NCI-H2029 treated with DMSO at 0.1 percent for 48 hours (cell line): ENCODE measurements around the gene RAG2.
"Not testable (repeated sequence)": the region's sequence is repeated elsewhere in the genome, so short reads cannot be mapped to it uniquely, and the experiment has no call there.

Experiments used
- DNase-seq: peaks from one replicate; lab custom pipeline; 2025; lab: John Stamatoyannopoulos, UW

The RAG2 gene

DNA sequence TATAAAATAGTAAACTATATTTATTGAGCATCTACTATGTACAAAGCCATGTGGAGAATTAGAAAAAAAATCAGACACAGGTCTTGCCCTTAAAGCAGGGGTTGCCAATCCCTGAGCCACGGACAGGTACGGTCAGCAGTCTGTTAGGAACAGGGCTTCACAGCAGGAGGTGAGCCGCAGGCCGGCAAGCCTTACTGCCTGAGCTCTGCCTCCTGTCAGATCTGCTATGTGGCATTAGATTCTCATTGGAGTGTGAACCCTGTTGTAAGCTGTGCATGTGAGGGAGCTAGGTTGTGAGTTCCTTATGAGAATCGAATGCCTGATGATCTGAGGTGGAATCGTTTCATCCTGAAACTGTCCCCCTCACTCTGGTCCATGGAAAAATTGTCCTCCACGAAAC lies 2.1 kb upstream of the RAG2 start:
- DNase-seq: no peak

DNA sequence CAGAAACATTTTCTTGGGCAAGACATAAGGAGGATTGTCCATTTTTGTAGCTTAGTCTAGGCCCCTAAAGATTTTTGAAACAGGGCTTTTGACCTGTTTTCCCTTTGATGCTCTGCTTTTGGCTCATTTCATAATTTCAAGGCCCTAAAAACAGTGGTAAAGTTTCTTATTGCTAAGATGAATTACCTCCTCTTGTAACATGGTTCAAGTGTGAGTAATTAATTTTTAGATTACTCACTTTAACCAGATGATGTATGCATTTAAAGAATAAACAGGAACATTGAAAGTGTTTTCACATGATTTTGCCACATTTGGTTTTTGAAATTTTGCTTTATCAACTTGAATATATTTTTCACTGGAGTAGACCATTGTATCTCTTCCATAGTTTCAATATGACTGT lies 1.2 kb downstream of the RAG2 start:
- no peak for DNase-seq

DNA sequence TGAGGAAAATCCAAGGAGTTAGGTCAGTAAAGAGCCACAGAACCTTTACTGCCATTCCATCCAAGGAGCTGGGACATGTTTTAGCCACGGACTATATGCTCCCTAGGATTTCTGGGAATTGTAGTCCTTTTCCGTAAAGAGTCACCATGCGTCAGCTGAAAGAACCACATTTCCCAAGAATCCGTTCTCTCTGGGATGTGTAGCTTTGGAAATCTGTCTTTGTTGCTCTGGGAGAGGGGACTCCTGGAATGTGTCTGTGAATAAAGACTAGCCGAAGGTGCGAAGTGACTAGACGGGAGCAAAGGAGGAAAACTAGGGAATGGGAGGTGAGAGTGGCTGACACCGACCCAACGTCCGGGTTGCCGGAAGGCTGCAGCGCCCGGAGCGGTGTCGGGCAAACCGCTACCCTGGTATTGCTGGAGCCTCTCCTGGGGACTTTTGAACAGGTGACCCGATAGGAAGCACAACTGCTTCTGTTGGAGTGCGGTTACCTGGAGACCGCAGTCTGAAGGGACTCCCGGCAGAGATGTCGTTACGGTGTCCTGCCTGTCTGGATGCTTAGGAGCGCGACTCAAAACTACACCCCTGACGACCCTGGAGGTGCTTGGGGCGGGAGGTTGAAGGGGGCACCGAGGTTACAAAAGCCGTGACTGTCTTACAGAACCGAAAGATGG lies 3.6 kb downstream of the RAG2 start, which contains the start of gene IFTAP:
Gene IFTAP (plus strand): TSS at position 187 of the 674 bp plus-strand sequence. CDS start 15,602 bp downstream, outside the sequence.
- peak; percentile 37 for DNase-seq

DNA sequence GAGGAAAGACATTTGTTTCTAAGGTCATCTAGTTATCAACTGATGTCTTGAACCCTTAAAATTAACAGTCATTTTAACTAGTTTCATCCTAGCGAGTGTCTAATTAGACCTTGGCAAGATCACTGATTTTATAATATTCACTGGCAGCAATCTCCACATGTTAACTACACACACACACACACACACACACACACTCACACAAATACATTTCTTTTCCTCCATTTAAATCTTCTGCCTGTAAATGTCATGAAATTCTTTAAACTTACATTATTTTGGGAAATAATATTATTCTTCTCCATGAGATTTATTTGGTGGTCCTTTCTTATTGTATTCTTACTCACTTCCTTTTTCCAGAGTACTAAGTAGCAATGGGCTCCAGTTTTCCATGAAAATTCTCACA lies 6.6 kb downstream of the RAG2 start:
- DNase-seq: no peak

DNA sequence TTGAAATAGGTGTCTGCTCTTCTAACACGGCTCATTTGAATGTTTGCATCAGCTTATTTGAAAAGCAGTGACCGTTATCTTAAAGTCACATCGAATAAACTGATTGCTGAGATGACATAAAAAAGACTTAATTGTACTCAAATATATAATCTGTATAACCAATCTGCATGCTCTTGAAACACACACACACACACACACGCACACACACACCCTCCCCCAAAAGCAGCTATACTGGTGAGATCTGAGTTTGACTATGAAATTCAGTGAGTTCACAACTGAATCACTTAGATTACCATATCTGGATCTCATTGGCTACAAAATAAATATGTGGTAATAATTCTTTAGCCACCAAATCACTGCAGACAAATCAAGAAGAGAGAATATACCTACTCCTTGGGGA lies 7.5 kb downstream of the RAG2 start:
- DNase-seq: no peak

DNA sequence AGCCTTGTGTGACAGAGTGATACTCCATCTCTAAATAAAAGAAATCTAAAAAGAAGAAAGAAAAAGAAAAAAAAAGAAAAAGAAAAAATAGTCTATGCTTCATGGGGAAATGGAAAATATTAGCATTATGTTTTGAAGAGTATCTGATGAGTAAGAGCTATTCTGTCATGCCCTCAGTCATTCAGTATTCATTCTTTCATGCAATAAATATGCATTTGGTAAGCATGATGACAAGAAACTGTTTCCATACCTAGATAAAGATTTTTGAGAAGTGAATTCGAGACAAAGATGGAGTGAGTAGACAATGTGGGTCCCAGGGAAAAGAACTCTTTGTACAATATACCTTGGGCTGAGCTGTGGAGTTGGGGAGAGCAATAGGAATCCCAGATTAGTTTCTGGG lies 9.9 kb downstream of the RAG2 start:
- no peak for DNase-seq

DNA sequence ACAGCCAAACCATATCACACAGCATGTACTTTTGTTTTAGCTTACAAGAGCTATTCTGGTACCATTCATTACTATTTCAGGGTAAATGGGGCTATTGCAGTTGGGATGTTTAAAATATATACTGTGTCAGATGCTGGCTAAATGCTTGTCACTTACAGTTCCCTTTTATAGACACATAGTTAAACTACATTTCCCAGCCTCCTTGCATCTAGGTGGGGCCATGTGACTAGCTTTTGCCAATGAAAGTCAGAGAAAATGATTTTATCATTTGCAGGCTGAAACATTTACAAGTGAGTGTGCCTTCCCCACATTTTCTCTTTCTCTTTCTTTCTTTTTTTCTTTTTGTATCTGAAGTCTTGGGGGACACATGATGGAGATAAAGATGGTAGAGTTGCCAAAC lies 11.5 kb downstream of the RAG2 start:
- no peak for DNase-seq

DNA sequence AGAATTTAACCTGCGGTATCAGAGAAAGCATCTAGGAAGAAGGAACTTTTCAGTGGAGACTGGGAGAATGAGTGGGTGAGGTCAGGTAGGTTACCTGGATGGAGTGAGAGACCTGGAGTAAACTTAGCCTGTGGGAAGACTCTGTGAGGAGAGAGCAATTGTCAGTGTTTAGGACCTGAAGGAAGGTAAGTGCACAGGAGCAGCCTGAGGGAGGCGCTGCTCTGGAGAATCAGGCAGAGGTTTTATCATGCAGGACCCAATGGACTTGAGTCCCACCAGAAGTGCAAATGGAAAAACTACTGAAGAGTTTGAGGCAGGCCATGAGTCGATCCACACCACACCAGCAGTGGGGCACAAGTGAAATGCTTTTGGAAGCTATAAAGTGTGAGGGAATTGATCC lies 14.4 kb downstream of the RAG2 start:
- no peak for DNase-seq

DNA sequence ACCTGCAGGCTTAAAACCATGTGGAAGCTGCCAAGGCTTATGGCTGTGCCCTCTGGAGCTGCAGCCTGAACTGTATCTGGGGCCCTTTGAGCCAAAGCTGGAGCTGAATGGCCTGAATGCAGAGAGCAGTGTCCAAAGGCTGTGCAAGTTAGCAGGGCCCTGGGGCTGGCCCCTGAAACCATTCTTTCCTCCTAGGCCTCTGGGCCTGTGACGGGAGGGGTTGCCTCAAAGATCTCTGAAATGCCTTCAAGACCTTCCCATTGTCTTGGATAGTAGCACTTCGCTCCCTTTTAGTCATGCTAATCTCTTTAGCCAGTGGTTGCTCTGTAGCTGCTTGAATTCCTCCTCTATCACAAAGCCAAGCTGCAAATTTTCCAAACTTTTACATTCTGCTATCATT lies 16.5 kb downstream of the RAG2 start:
- no peak for DNase-seq

DNA sequence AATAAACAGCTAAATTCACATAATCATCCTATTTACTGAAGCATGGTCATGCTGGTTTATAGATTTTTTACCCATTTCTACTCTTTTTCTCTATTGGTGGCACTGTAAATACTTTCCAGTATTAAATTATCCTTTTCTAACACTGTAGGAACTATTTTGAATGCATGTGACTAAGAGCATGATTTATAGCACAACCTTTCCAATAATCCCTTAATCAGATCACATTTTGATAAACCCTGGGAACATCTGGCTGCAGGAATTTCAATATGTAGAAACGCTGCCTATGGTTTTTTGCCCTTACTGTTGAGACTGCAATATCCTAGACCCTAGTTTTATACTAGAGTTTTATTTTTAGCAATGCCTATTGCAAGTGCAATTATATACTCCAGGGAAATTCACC lies 19.6 kb downstream of the RAG2 start:
- DNase-seq: no peak

DNA sequence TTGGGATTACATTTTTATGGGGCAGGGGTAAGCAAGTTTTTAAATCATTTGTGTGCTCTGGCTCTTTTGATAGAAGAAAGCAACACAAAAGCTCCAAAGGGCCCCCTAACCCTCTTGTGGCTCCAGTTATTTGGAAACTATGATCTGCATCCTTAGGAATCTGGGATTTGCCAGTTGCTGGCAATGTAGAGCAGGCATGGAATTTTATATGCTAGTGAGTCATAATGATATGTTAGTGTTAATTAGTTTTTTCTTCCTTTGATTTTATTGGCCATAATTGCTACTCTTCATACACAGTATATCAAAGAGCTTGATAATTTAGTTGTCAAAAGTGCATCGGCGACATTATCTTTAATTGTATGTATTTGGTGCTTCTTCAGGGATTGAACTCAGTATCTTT lies 20.2 kb downstream of the RAG2 start:
- no peak for DNase-seq

DNA sequence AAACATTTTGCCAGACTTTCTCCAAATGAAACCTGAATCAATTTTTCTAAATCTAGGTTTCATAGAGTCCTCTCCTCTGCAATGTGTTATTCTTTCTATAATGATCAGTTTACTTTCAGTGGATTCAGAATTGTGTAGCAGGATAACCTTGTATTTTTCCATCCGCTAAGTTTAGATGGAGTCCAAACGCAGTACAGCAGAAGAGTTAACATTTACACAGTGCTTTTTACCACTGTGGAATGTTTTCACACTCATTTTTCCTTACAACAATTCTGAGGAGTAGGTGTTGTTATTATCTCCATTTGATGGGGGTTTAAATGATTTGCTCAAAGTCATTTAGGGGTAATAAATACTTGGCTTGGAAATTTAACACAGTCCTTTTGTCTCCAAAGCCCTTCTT lies 20.7 kb downstream of the RAG2 start:
- no peak for DNase-seq

DNA sequence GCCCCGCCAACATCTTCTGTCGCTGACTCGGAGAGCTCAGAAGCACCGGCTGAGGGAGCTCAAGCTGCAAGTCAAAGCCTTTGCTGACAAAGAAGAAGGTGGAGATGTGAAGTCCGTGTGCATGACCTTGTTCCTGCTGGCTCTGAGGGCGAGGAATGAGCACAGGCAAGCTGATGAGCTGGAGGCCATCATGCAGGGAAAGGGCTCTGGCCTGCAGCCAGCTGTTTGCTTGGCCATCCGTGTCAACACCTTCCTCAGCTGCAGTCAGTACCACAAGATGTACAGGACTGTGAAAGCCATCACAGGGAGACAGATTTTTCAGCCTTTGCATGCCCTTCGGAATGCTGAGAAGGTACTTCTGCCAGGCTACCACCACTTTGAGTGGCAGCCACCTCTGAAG lies 23.6 kb downstream of the RAG2 start:
- DNase-seq: no peak

DNA sequence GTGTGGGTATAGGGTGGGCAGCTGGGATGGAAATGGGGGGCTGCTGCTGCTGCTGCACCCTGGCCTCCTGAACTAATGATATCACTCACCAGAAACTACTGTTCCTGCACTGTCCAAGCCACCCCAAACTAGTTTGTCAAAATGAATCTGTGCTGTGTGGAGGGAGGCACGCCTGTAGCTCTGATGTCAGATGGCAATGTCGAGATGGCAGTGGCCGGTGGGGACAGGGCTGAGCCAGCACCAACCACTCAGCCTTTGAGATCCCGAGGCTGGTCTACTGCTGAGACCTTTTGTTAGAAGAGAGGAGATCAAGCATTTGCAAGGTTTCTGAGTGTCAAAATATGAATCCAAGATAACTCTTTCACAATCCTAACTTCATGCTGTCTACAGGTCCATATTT lies 28.9 kb downstream of the RAG2 start:
- no peak for DNase-seq

DNA sequence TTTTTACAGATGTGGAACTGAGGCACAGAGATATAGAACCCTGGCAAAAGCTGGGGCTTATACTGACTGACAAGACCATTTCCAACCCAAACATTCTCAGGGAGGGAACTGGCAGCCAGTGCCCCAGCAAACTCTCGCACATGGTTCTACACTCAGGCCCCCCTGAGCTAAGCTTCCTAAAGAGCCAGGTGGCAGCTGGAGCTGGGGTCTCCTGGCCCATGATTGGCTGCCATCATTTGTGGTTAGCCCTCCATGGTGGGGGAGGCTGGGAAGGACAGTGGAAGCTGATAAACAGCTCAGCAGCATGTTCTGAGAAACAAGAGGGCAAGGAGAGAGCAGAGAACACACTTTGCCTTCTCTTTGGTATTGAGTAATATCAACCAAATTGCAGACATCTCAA lies 30.3 kb downstream of the RAG2 start, which contains the start of gene RAG1:
Gene RAG1 (plus strand): TSS at position 314 of the 400 bp plus-strand sequence. CDS start 5,298 bp downstream, outside the sequence.
- DNase-seq: no peak

DNA sequence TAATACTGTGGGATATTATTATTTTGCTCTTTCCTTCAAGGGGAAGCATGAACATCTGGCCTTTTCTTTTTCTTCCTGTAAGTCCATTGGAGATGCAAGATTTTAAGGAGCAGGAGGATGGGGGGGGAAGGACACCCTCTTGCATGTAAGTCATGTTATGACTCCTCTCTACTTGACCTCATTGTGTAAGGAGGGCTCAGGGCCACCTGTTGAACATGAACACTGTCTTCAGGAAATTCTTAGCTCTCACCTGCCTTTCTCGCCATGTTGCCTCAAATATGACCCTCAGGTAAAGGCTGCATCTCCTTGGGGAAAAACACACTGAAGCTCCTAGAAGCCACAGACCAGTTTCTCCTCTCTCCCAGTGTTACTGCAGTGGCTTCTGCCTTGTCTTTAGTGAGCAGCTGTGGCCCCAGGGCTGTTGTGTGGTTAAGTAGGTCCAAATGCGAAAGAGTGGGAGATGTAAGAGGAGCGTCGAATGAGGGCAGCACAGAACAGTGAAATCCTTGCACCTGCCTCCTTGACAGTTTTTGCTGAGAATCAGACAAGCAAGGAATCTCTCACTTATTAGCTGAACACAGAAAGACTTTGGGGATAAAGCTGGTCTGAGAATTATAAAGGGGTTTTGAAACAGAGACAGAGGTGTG lies 31.5 kb downstream of the RAG2 start:
- no peak for DNase-seq

DNA sequence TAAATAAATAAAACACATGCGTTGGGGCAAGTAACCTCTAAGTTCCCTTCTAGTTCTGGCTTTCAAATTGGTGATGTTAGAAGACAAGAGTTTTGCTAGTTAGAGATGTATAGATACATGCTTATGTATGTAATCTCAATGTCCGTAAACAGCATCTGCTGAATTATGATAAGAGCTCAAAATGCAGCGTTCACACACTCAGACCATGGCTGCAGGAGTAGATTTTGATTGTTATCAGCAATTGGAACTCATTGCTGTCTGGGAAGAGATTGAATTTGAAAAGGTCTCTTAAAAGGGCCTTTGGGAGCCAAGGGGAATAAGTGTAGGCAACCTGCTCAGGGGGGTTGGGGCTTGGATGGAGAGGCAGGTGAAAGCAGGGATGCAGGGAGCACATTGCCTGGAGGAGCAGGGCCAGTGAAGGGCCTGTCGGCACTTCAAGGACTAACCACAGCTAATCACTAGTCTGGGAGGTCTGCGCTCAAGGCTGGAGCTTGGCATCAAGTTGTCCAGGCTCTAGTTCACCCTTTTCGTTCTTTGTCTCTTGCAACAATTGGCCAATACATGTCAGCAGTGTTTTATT lies 32.9 kb downstream of the RAG2 start:
- DNase-seq: no peak

DNA sequence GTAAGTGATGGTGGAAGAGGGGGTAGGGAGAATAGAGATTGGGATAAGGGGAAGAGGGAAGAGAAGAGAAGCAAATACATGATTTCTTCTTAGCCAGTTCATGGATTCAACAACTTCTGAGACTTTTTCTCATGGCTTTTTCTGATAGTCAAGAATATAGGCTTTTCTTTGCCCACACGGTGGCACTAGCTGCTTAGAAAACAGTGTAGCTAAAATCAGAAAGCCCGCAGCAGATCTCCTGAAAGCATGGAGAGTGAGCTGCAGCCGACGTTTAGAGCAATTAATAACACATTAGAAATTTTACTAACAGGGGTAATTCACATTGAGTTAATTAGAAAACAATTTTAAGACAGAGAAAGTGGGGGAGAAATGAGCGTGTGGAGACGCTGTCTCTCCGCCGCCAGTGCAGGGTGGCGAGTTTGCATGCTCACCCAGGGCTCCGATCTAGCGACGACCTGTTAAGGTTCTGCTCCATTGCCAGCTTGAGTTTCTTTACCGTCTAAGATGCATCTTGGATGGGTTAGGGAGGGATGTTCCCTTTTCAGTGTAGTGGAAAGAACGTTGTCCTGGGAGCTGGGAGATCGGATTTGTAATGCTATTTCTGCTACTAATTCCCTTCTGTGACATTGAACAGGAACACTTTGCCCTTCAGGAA lies 33.5 kb downstream of the RAG2 start:
- DNase-seq: peak; percentile 0

DNA sequence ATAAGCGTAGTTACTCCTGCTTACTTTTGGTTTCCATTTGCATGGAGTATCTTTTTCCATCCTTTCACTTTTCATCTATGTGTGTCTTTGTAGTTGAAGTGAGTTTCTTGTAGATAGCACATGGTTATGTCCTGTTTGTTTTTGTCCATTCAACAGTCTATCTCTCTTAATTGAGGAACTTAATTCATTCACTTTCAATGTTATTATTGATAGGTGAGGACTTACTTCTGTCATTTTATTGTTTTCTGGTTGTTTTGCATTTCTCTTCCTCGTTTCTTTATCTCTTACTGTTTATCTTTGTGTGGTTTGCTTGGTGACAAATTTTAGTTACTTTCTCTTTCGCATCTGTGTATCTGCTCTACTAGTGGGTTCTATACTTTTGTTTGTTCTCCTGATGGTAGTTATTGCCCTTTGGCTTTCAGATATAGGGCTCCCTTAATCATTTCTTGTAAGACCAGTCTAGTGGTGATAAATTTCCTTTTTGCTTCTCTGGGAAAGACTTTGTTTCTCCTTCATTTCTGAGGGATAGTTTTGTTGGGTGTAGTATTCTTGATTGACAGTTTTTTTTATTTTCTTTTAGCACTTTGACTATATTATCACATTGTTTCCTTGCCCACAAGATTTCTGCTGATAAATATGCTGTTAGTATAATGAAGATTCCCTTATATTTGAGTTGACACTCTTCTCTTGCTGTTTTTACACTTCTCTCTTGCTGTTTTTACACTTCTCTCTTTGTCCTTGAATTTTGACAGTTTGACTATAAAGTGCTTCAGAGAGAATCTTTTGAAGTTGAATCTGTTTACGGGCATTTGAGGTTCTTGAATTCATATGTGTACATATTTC lies 39.2 kb downstream of the RAG2 start:
- no peak for DNase-seq

DNA sequence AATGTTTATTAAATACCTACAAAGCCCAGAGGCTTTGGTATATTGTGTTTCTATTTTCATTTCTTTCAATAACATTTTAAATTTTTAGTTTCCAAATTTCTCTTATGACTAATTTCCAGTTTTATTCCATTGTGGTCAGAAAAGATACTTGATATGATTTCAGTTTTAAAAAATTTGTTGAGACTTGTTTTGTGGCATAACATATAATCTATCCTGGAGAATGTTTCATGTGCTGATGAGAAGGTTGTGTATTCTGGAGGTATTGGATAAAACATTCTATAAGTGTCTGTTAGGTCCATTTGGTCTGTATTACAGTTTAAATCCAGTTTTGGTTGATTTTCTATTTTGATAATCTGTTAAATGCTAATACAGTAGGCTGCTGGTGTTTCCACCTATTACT lies 40.0 kb downstream of the RAG2 start:
- no peak for DNase-seq

DNA sequence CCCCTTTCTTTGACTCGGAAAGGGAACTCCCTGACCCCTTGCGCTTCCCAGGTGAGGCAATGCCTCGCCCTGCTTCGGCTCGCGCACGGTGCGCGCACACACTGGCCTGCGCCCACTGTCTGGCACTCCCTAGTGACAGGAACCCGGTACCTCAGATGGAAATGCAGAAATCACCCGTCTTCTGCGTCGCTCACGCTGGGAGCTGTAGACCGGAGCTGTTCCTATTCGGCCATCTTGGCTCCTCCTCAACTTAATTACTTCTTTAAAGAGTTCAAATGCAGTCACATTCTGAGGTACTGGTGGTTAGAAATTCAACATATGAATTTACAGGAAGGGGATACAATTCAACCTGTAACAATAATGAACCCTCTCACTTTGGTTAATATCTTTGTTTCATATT lies 40.6 kb downstream of the RAG2 start:
- not testable (repeated sequence) for DNase-seq
